Stimulated activated effector memory CD8-positive, alpha-beta T cell treated with anti-CD3 and anti-CD28 coated beads, Interleukin-12 subunit alpha, Interleukin-12 subunit beta, amount 100 ng/mL, for 72 hours (primary cell): ENCODE results near the gene SPAG8.

Experiments
- ATAC-seq: fragments of 150-1000 bp; cut with Tn5 transposase; 2 replicates; pipeline ENCODE4 v1.10.0; 2021
- DNase-seq, 2 donors: peaks; one replicate each; pipeline ENCODE4 v3.0.0; 2021 to 2022; ENCODE audit warnings: low spot score in 2 of 2
- H3K27ac Mint-ChIP-seq: one replicate; pipeline ENCODE4 v1.8.0; 2022; ENCODE audit warnings: mild to moderate bottlenecking, mixed read lengths
- H3K36me3 Mint-ChIP-seq: one replicate; pipeline ENCODE4 v1.8.0; 2022; ENCODE audit warnings: mild to moderate bottlenecking, mixed read lengths
- H3K4me1 Mint-ChIP-seq: one replicate; pipeline ENCODE4 v1.8.0; 2022; ENCODE audit warnings: mixed read lengths
- H3K4me3 Mint-ChIP-seq: one replicate; pipeline ENCODE4 v1.8.0; 2022; ENCODE audit warnings: mild to moderate bottlenecking, mixed read lengths
- H3K9me3 Mint-ChIP-seq: one replicate; pipeline ENCODE4 v1.8.0; 2022; ENCODE audit warnings: mixed read lengths

Gene SPAG8

DNA sequence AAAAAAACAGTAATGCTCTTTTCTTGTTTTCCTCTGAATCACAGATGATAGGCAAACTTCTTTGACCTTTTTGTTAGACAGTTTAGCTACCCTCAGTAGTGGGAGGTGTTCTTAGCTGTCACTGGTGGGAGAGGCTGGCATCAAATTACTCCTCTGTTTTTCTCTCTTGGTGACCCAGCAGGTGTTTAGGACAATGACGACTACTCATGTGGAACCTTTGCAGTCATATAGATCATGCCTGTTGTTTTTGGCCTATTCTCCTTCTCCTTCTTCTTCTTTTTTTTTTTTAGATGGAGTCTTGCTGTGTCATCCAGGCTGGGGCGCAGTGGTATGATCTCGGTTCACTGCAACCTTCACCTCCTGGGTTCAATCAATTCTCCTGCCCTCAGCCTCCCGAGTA lies 36.0 kb downstream of the SPAG8 start:
- peaks cover 6% of the 10 kb centered on the region for H3K4me1 Mint-ChIP-seq
- ATAC-seq: no peak
- no peaks in the 10 kb centered on the region for H3K9me3 Mint-ChIP-seq
- no peak overlapping the region for H3K4me3 Mint-ChIP-seq
- DNase-seq: no peak
- peaks cover 16% of the 10 kb centered on the region for H3K36me3 Mint-ChIP-seq
- H3K27ac Mint-ChIP-seq: no peak overlapping the region

- no peaks in the 10 kb centered on the region for H3K9me3 Mint-ChIP-seq
- H3K36me3 Mint-ChIP-seq: peaks cover 16% of the 10 kb centered on the region
- H3K4me1 Mint-ChIP-seq: peaks cover 6% of the 10 kb centered on the region
- ATAC-seq (no peak), DNase-seq (no peak)
- no peak overlapping the region for H3K4me3 Mint-ChIP-seq
- peak overlapping the region; percentile 6 for H3K27ac Mint-ChIP-seq
Measured at GRCh38 chr9:35774907-35775635, 37.0 kb downstream of the SPAG8 start.

- H3K27ac Mint-ChIP-seq: no peak overlapping the region
- H3K4me3 Mint-ChIP-seq: no peak overlapping the region
- peaks cover 9% of the 10 kb centered on the region for H3K36me3 Mint-ChIP-seq
- H3K9me3 Mint-ChIP-seq: no peaks in the 10 kb centered on the region
- DNase-seq: no peak
- peaks cover 6% of the 10 kb centered on the region for H3K4me1 Mint-ChIP-seq
- ATAC-seq: no peak
Measured at GRCh38 chr9:35771943-35772342, 40.1 kb downstream of the SPAG8 start.

DNA sequence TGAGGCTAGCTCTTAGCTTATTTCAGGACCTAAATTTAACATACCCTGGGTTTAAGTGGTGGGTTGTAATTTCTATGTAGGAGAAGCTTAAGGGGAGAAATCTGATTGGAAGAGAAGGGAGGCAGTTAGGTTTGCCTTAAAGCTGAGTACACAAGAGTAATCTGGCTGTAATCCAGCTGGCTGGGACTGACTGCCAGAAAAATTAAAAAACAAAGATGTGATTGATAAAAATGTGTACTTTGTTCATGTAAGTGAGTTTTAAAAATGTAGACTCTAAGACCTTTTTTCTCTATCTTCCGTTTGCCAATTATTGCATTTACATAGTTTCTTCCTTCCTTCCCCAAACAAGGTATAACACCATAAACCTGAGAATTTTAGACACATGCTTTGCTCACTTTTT lies 40.5 kb downstream of the SPAG8 start:
- H3K36me3 Mint-ChIP-seq: peaks cover 5% of the 10 kb centered on the region
- H3K4me1 Mint-ChIP-seq: peaks cover 6% of the 10 kb centered on the region
- ATAC-seq: no peak
- H3K27ac Mint-ChIP-seq: no peak overlapping the region
- no peak overlapping the region for H3K4me3 Mint-ChIP-seq
- no peaks in the 10 kb centered on the region for H3K9me3 Mint-ChIP-seq
- no peak for DNase-seq

DNA sequence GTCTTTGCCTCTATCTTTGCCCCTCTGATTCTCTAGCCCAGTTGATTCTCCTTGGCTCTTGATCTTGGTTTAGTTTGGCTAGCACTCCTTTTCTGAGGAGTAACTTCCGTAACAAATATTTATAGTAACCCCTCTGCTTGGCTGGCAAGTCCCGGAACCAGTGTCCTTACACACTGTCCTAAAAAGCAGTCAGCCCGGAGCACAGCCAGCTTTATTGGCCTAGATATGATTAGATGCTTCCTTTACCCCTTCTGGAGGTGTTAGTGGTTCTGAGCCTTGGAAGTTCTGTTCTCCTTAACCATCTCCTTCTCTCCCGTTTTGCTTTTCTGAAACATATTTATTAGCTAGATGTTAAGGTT lies 41.0 kb downstream of the SPAG8 start:
- Mint-ChIP-seq H3K4me1 (peaks cover 3% of the 10 kb centered on the region), H3K27ac (no peak overlapping the region), H3K4me3 (no peak overlapping the region), H3K9me3 (no peaks in the 10 kb centered on the region), H3K36me3 (peaks cover under 1% of the 10 kb centered on the region)
- no peak for ATAC-seq
- DNase-seq: no peak

- H3K4me3 Mint-ChIP-seq: no peak overlapping the region
- no peaks in the 10 kb centered on the region for H3K9me3 Mint-ChIP-seq
- ATAC-seq: no peak
- no peaks in the 10 kb centered on the region for H3K4me1 Mint-ChIP-seq
- H3K36me3 Mint-ChIP-seq: no peaks in the 10 kb centered on the region
- H3K27ac Mint-ChIP-seq: no peak overlapping the region
- no peak for DNase-seq
Measured at GRCh38 chr9:35769763-35770162, 42.3 kb downstream of the SPAG8 start.

DNA sequence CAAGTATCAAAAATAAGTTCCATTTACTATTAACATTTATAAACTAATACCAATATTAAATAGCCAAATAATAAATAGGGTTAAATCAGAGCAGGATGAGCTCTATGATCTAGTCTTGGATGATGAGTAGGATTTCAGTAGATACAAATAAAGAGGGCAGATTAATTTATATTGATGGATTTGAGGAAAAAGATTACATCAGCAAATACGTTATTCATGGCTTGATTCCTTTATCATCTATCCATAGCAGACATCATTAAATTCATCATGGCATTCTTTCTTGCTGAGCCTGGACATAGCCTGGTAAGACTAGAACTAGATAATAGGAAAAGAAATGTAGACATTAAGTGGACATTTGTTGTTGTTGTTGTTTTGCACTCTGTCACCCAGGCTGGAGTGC lies 44.6 kb downstream of the SPAG8 start:
- ATAC-seq: no peak

DNA sequence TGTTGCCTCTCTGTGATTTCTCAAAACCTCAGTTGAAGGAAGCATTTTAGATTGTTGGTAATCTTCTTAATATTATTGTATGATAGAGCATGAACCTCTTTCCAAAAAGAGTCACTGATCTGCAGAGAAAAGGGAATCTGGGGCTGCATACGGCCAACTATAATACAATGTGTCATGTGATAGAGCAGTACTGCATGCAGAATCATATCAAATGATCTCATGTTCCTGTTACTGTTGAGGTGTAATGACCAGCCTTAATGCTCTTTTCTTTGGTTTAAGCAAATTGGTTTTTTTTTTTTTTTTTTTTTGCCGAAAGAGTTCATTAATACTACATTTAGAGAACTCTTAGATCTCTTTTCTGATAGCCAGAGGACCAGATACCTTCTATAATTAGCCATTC lies 45.1 kb downstream of the SPAG8 start:
- no peaks in the 10 kb centered on the region for H3K9me3 Mint-ChIP-seq
- H3K27ac Mint-ChIP-seq: no peak overlapping the region
- ATAC-seq: no peak

More for the DNA sequence above, 44.6 kb downstream of the SPAG8 start:
- H3K4me3 Mint-ChIP-seq: no peak overlapping the region
- H3K27ac Mint-ChIP-seq: no peak overlapping the region
- no peak for DNase-seq
- H3K4me1 Mint-ChIP-seq: peaks cover 4% of the 10 kb centered on the region
- H3K9me3 Mint-ChIP-seq: no peaks in the 10 kb centered on the region
- H3K36me3 Mint-ChIP-seq: peaks cover 6% of the 10 kb centered on the region

DNA sequence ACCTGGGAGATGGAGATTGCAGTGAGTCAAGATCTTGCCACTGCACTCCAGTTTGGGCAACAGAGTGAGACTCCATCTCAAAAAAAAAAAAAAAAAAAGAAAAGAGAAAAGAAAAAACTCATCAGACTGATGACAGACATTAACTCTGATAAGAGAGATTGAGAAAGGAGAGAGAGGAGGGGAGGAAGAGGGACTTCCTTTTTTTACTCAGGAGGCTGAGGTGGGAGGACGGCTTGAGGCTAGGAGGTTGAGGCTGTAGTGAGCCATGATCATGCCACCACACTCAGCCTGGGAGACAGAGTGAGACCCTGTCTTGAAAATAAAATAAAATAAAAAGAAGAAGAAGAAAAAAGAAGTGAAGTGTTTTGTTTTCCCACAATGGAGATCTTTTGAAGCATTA lies 48.3 kb downstream of the SPAG8 start:
- ATAC-seq (no peak), DNase-seq (no peak)
- H3K4me1 Mint-ChIP-seq: peaks cover 15% of the 10 kb centered on the region
- H3K36me3 Mint-ChIP-seq: peaks cover 6% of the 10 kb centered on the region
- H3K9me3 Mint-ChIP-seq: no peaks in the 10 kb centered on the region
- H3K4me3 Mint-ChIP-seq: no peak overlapping the region
- H3K27ac Mint-ChIP-seq: no peak overlapping the region

More for the DNA sequence above, 45.1 kb downstream of the SPAG8 start:
- no peak for DNase-seq
- no peak overlapping the region for H3K4me3 Mint-ChIP-seq
- H3K36me3 Mint-ChIP-seq: peaks cover 6% of the 10 kb centered on the region
- peaks cover 4% of the 10 kb centered on the region for H3K4me1 Mint-ChIP-seq

GRCh38 chr9:35763181-35763580 lies 48.9 kb downstream of the SPAG8 start:
- no peak for ATAC-seq
- Mint-ChIP-seq H3K9me3 (no peaks in the 10 kb centered on the region), H3K4me3 (no peak overlapping the region), H3K27ac (no peak overlapping the region), H3K36me3 (peaks cover 6% of the 10 kb centered on the region), H3K4me1 (peaks cover 22% of the 10 kb centered on the region)
- no peak for DNase-seq

- H3K9me3 Mint-ChIP-seq: no peaks in the 10 kb centered on the region
- H3K4me3 Mint-ChIP-seq: no peak overlapping the region
- no peak for ATAC-seq
- H3K4me1 Mint-ChIP-seq: peaks cover 43% of the 10 kb centered on the region
- peaks cover 23% of the 10 kb centered on the region for H3K36me3 Mint-ChIP-seq
- no peak overlapping the region for H3K27ac Mint-ChIP-seq
- no peak for DNase-seq
Measured at GRCh38 chr9:35760651-35761050, 51.4 kb downstream of the SPAG8 start.

- Mint-ChIP-seq H3K4me3 (no peak overlapping the region), H3K4me1 (peaks cover 43% of the 10 kb centered on the region), H3K36me3 (peaks cover 23% of the 10 kb centered on the region), H3K9me3 (no peaks in the 10 kb centered on the region), H3K27ac (no peak overlapping the region)
- no peak for ATAC-seq
- no peak for DNase-seq
Measured at GRCh38 chr9:35759795-35760194, 52.3 kb downstream of the SPAG8 start.
